IPS-18c (cell line): ENCODE results near the gene KCNG4.

Source experiments
- H3K4me3 ChIP-seq: 2 replicates; pipeline ENCODE4 v1.7.0; 2013; ENCODE audit warnings: low read depth, mild to moderate bottlenecking, low read length, moderate library complexity; ENCODE audit not compliant: insufficient read depth
- H3K9me3 ChIP-seq: one replicate; pipeline ENCODE4 v1.6.1; 2013; ENCODE audit warnings: mild to moderate bottlenecking, low read length, moderate library complexity; ENCODE audit not compliant: control insufficient read depth, insufficient read depth

The KCNG4 gene

DNA sequence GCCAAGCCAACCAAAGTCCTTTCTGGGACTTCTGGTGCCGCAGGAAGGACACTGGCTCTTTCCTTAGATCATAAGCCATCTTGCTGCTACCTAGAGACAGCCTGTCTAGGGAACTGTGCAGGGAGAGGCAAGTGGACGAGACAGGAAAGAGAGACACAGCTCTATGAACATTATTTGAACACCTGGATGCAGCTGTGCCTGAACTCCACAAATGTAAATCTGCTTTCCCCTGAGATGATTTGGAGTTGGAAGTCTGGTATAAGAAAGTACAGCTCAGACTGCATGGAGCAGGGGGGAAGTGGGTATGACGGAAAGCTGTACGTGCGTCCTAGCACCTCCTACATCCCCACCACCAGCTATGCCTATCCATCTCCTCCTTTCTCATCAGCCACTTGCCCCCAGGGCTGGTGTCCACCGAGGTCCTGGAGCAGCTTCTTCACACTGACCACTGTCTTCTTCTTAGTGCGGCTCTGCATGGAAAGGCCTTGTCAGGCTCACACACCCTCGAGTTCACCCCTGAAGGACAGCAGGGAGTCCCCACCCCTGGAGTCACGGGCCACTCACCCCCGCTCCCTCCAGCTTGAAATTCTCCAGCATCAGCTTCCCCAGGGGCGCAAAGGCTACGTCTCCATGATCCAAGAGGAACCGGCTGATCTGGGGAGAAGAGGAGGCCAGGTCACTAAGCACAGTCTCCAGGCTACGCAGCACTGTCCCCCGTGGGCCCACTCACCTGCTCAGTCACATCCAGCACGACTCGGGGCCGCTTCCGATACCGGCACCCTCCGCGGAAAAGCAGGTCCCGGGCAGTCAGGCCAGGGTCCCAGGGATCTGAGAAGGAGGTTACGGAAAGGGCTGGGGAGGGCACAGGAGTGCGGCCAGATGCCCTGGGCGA, 56.9 kb downstream of the KCNG4 start:
- Histone ChIP-seq H3K9me3 (no peaks in the 10 kb centered on the region), H3K4me3 (no peak overlapping the region)

DNA sequence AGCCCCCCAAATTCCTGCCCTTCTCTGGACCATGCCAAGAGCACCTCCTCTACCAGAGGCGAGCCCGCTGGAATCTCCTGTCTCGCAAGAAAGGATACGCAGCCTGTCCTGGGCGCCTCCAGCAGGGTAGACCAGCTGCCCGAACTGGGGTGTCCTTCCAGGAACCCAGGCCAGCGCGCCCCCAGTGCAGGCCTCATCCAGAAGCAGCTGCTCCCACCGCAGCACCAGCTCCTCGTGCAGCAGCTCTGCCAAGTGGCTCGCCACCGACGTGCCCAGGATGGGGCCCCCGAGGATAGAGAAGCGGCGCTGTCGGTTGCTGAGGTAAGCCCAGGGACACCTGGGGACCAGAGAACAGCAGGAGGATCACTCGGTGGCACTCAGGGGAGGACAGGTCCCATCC, 57.7 kb downstream of the KCNG4 start:
- no peaks in the 10 kb centered on the region for H3K9me3 ChIP-seq
- no peak overlapping the region for H3K4me3 ChIP-seq

DNA sequence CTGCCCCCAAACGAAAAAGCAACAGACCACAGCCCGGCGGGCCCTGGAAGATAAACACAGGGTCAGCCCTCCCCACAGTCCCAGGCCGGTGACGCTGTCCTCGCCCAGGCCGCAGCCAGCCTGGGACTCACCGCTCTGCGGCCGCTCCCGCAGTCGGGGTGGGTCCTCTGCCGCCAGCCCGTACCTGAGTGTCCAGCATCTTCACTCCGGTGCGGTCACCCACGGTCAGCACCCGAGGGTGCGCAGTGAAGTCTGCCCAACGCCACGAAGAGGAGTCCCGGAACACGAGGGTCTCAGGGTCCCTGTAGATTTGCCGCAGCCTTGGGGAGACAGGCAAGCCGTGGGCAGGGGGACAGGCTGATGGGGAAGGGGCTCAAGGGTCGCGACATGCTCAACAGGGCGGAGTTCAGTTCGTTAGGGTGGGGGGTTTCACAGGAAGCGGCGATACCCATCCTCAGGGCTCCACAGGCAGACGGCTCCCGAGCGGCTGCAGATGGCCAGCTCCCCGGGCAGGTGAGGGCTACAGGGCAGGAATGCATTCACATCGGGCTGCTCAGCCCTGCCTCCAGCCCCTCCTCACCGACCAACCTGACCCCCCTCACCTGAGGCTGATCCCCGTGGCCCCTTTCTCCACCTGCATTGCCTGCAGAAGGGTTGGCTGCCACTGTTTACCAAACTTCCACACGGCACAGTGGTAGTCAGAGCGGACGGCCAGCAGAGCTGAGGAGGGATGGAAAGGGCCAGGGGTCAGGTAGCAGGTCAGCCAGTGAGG, 58.5 kb downstream of the KCNG4 start:
- Histone ChIP-seq H3K4me3 (no peak overlapping the region), H3K9me3 (no peaks in the 10 kb centered on the region)

DNA sequence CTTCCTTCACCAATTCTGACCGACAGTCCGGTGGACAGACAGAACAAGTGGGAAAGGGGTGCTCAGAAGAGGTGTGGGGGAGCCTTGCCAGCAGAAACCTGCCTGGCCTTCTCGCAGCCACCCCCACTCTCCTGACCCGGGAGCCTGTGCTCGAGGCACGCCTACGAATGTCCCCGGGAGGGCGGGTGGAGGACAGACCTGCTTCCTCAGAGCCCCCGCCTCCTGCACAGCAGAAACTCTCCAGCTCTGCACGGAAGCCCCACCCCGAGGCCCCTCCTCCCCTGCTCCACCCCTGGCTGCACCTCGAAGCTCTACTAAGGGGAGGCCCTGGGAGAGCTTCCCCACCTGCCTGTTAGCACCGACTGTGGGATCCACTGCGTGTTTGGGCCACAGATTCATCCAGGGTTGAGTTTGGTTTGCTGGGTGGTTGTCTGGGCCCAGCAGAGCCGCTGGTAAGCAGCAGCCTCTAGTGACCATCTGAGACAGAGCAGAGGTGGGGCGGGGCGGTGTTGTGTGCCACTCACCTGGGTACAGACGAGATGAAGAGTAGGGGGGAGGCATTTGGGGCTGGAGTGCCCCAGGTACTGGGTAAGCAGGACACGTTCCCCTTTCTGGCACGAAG, 59.2 kb downstream of the KCNG4 start:
- no peak overlapping the region for H3K4me3 ChIP-seq

DNA sequence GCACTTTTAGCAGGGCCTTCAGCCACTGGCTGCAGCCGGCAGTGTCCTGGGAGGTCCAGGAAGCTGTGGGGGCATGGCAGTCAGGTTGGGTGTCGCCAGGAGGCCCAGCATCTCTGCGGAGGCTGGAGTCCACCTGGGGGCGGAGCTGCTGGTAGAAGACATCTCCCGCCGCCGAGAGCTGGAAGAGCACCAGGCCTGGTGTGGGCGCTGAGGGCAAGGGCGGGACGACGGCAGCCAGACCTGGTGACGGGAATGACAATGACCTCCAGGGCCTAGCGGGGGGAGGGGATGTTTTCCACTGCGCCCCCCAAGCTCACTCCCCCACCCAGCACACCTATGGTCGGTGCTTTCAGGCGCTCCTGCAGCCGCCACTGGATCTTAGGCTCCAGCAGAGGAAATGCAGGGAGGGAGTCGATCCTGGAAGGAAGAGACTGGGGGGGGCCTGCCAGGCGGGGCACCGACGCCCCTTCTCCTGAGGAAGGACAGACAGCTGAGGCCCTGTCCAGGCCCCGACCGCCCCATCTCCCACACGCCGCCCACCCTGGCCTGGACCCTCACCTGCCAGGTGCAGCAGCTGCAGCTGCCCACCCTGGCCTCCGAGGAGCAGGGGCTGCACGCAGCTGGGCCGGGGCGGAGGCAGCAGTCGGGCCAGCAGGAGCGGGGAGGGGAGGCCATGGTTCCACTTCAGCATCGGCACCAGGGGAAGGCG, 60.0 kb downstream of the KCNG4 start:
- Histone ChIP-seq H3K4me3 (no peak overlapping the region), H3K9me3 (no peaks in the 10 kb centered on the region)

More for the DNA sequence above, 59.2 kb downstream of the KCNG4 start:
- H3K9me3 ChIP-seq, result no peaks in the 10 kb centered on the region

DNA sequence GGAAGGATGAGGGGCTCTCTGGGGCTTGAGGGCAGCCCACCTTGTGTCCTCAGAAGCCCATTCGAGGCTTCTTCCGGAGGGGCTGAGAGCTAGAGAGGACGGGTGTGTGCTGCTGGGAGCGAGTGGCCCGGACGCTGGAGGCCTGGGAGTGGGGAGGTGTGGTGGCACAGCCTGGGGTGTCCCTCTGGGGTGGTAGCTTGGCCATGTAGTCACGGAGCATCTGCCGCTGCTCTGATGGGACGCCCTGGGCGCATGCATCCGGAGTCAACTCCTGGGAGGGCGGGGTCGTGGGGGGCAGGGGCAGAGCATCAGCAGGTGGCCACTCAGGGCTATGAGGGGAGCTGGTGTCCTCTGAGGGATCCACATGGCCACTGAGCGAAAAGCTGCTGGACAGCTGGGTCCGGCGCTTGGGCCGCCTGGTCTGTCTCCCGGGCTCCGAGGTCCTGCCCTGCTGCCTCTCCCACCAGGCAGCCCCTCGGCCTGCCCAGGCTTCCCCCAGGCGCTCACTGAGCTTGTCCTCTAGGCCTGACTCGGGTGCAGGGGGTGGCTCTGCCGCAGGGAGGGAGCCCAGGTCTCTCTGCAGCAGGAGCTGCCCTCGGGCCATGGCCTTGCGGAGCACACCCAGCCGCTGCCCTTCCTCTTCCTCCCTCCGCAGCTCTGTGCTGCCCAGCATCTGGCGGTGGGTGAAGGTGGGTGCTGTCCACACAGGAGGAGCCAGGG, 60.8 kb downstream of the KCNG4 start:
- no peaks in the 10 kb centered on the region for H3K9me3 ChIP-seq
- no peak overlapping the region for H3K4me3 ChIP-seq

DNA sequence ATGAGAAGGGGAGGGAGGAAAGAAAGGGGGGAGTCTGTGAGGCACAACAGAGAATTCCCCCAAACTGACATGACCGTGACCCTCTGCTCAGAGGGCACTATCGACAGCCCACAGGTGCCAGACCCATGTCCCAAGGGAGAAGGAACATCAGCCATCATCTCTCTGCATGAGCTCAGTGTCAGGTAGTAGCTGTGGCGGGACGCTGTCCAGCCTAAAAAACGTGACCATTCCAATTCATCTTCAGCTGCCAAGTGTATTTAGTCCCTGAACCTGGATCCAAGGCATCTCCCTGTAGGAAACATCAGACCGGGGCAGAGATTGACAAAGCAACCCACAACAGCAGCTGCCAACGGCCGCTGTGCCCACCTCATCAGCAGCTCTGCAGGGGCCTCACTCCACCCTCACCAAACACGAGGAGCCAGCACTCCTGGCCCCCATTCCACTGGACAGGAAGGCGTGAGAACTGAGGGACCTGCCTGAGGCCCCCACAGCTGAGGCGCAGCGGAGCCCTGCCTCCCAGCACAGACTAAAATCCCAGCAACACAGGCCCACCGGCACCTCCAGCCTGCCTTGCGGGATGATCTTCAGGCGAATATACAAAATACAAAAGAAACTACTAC, 61.6 kb downstream of the KCNG4 start:
- Histone ChIP-seq H3K4me3 (no peak overlapping the region), H3K9me3 (no peaks in the 10 kb centered on the region)

DNA sequence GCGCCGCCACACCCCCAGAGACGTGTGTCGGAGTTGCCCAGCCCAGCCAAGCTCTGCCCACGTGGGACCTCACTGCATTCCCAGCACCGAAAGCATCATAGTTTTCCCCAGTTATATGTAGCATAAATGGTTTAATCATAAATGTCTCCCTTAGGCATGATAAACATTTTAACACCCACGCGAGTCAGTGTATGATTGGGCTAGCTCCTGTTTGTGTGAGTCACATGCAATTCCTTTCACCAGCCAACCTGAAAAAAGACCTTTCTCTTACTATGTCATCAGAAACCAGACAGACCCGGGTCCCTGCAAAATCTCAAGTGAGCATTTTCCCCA, 62.1 kb downstream of the KCNG4 start:
- Histone ChIP-seq H3K9me3 (no peaks in the 10 kb centered on the region), H3K4me3 (no peak overlapping the region)

DNA sequence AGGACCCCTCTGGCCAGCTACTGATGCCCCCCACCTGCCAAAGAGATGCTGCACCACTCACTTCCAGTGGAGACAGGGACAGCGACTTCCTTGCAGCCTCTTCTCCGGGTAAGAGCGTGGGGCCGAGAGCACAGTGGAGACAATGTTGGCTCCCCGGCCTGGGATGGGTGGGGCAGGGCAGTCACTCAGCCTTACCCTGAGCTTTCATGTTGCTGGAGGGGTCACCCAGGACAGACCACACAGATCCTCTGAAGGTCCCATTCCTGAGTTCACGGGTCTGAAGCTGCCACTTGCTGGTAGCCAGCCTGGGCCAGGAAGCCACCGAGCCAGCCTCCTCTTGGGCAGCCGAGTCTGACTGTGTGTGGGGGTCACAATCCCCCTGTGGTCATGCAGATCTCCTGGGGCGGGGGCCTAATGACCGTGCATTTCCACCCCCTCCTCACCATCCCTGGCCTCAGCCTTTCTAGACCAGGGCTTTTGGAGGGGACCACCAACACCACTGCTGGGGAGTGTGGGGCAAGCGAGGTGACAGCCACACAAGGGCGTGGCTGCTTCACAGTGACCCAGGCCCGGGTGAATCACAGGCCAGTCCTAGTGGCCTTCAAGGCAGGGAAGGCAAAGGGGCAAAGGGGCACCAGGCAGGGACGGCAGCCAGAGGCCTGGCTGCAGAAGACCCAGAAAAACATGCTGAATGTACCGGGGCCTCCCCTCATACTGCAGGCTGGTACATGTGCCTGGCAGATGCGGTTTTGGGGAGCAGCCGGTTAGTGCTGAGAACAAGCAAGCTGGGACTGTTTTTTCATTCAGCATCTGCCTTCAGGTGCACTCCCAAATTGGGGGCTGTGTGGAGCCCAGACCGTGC, 63.4 kb downstream of the KCNG4 start:
- no peaks in the 10 kb centered on the region for H3K9me3 ChIP-seq
- no peak overlapping the region for H3K4me3 ChIP-seq

DNA sequence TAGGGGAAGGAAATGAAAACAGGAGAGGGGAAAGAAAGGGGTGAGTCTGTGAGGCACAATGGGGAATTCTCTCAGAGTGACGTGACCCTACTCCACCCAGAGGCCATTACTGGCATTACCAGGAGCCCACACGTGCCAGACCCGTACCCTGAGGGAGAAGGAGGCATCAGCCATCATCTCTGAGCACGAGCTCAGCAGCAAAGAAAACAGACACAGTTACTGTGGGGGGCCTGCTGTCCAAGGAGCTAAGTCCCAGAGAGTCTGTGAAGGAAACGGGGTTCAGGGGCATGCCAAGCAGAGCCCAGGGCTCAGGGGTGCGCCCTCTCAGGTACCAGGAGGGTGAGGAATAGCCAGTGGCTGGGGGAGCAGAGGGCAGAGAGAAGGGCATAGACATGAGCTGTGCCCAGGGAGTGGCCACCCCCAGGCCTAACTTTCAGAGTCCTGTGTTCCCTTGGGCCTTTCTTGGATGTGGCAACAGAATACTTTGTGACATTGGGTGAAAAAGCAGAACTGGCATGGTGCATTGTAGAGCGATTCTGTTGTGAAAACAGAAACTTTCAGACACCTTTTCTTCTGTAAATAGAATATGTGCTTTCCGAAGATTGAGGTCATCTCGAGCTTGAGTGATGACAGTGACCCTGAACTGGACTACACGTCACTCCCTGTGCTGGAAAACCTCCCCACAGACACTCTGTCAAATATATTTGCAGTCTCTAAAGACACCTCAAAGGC, 64.3 kb downstream of the KCNG4 start:
- H3K9me3 ChIP-seq, result no peaks in the 10 kb centered on the region
- no peak overlapping the region for H3K4me3 ChIP-seq

DNA sequence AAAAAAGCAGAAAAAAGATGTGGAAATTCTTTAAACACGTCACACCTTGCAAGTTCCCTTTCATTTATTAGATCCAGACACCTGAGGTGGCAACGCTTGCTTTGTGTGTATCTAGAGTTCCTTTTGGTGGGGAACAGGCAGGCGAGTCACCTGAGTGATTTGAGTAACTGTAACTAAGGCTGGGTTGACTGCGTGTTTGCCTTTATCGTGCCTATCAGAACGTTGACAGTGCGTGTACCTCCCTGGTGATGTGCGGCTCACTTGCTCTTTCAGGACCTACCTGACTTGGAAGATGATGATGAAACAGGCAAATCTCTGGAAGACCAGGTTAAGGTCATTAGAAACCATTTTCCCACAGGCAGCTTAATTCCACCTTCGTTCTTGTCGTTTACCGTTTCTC, 65.4 kb downstream of the KCNG4 start:
- H3K4me3 ChIP-seq, result no peak overlapping the region
- no peaks in the 10 kb centered on the region for H3K9me3 ChIP-seq

DNA sequence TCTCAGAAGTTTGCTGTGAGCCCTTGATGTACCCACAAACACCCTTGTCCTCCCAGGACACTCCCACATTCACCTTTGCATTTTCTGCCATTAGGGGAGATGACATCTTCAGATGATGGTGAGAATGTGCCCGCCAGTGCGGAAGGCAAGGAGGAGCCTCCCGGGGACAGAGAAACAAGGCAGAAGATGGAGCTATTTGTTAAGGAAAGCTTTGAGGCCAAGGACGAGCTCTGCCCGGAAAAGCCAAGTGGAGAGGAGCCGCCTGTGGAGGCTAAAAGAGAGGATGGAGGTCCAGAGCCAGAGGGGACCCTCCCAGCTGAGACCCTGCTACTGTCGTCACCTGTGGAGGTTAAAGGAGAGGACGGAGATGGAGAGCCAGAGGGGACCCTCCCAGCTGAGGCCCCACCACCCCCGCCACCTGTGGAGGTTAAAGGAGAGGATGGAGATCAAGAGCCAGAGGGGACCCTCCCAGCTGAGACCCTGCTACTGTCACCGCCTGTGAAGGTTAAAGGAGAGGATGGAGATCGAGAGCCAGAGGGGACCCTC, 70.0 kb downstream of the KCNG4 start:
- no peaks in the 10 kb centered on the region for H3K9me3 ChIP-seq
- H3K4me3 ChIP-seq, result no peak overlapping the region
